Renal pelvis (tissue), 4 donors: ENCODE measurements around the gene DIRAS1. TPM values are rescaled to one million over a fixed set of nuclear protein-coding genes. Genes with fewer than 3 reads are reported as not detected.

Experiments used
- DNase-seq: peaks from one replicate; pipeline ENCODE4 v3.0.0-alpha.2; 2013
- polyA plus RNA-seq, 3 donors: library from polyadenylated mRNA; unstranded; fragments of 120-200 nt; gene quantifications; one replicate each; pipeline ENCODE4 v1.2.1, GENCODE V29; 2013; ENCODE audit not compliant: insufficient read length in 3 of 3

Gene DIRAS1
- polyA plus RNA-seq, 3 donors = 3.5 to 3.7 (median 3.5) TPM

DNA sequence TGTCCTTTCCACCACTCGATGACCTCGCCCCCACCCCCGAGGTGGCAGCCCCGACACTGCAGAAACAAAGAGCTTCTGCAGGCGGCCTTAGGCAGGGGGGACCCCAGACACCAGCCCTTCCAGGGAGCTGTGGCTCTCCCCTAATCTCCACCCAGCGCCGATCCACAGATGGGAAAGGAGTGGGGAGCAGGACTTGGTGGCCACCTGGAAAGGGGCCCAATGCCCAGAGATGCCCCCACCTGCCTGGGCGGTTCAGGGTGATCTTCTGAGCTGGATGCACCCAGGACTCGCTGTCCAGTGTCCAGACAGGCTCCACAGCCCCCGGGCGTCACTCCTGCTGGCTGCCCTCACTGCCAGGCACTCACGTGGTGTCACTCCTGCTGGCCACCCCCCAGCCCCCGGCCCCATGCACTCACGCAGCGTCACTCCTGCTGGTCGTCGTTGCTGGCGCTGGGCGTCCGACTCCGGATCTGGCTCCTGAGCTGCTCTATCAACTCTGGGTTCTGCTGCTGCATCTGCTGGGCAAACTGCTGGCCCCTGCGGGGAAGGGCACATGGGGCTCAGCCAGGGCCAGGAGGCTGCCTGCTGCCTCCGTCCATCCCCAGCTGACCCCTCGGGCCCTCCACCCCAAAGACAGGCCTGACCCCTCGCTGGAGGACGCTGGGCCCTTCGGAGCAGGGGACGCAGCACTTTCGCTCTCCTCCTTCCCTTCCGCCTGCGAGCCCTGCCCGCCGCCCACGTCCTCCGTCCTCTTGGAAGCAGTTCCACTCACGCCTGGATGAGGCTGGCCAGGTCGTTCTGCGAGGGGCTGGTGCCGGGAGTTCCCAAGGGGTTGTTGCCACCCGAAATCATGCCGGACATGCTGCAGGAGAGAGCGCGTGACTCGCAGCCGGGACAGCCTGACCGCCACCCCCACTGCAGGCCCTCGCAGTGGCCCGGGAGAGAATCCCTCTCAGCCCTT lies 36.0 kb upstream of the DIRAS1 start:
- DNase-seq = no peak

DNA sequence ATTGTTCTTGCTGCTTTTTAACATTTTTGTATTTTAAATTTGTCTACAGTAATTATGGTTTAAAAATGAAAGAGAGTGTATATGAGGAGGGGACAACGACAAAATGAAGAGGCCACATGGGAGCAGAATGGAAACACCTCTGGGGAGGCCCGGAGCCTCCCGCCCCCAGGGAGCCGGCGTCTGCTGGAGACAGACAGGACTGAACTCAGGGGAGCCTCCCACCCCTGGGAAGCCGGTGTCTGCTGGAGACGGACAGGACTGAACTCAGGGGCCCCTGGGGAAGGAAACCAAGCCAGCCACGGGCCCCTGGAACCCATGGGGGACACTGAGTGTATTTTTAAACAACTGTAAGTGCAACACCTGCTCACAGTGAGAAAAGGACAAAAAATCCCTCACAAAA lies 35.3 kb upstream of the DIRAS1 start:
- no peak for DNase-seq

DNA sequence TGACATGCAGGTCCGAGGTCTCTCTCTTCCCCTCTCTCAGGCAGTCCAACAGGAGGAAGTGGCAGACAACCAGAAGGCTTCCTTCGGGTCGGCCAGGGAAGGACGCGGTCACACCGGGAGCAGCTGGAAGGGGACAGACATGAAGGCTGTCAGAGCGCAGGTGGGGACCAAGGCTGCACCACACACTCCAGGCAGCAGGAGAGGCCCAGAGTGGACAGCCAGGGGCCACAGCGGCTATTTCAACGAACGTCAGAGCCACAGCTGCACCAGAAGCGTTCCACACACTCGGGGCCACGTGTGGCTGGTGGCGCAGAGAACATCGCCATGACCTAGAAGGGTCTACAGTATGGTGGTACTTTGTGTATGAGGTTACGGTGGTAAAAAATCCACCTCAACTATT lies 34.6 kb upstream of the DIRAS1 start:
- DNase-seq = no peak

DNA sequence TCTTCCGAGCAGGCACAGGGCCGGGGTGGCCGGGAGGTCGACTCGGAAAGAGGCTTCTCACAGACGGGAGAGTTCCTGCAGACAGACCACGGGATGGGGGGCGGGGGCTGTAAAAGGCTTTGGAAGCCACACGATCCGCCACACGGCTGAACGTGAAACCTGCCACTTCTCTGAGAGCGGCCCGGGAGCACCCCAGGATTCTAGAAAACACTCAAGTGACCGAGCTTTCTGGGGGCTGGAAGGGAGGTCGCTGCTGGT lies 34.2 kb upstream of the DIRAS1 start:
- no peak for DNase-seq

- DNase-seq = no peak
These were observed 33.7 kb upstream of the DIRAS1 start for GRCh38 chr19:2754659-2755447.

- DNase-seq = no peak
These were observed 30.3 kb upstream of the DIRAS1 start for GRCh38 chr19:2751438-2751830.

GRCh38 chr19:2750808-2751437 lies 29.8 kb upstream of the DIRAS1 start:
- no peak for DNase-seq

GRCh38 chr19:2747349-2747748 lies 26.2 kb upstream of the DIRAS1 start:
- no peak for DNase-seq

DNA sequence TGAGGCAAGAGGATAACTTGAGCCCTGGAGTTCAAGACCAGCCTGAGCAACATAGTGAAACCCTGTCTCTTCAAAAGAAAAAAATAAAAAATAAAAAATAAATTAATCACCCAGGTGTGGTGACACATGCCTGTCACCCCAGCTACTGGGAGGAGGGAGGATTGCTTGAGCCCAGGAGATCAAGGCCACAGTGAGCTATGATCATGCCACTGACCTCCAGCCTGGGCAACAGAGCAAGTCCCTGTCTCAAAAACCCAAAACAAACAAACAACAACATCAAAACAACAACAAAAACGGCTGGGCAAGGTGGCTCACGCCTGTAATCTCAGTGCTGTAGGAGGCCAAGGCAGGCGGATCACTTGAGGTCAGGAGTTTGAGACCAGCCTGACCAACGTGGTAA lies 22.9 kb upstream of the DIRAS1 start:
- no peak for DNase-seq

- DNase-seq = no peak
These were observed 21.9 kb upstream of the DIRAS1 start for GRCh38 chr19:2743099-2743498.

DNA sequence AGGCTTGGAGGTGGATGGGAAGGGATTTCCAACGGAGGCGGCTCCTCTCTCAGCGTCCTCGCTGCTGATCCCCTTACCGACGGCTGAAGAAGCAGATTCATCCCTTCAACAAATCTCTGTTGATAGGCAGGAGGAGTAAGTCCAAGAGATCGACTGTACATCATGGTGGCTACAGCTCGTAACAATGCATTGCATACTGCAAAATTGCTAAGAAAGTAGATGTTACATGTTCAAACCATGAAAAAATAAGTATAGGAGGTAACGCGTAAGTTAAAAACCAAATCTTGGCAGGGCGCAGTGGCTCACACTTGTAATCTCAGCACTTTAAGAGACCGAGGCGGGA lies 19.1 kb upstream of the DIRAS1 start:
- no peak for DNase-seq

DNA sequence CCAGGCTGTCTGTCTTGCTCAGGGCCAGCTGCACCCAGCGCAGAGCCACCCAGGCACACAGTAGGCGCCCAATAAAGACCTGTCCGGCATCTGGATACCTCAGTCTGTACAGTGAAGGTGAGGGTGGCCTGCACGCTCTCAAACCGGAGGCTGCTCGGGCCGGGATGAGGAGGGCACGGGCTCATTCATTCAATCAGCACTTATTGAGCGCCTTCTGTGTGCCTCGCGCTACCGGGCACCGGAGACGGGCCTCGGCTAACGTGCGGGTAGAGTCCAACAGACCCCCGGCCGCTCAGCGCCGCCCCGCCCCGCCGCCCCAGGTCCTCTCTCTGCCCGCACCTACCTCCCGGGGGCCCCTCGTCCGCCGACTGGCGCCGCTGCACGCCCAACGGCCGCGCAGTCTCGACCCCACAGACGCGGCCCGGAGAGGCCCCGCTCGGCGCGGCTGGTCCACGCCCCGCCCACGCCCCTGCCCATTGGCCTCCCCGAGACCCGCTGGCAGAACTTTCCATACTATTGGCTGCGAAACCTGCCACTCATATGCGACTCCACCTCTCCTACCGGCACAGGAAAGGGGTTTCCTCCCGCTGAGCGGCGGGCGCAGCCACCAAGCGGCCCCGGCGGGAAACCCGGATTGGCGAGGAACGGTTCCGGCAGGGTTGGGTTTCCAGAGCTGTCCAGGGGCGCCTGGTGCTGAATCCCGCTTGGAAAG lies 18.6 kb upstream of the DIRAS1 start, which contains the start of gene SLC39A3:
Gene SLC39A3, minus strand, starts transcription at position 416 of the 712 bp plus-strand sequence. CDS start 2,760 bp downstream, outside the sequence.
- peak; percentile 99 for DNase-seq

DNA sequence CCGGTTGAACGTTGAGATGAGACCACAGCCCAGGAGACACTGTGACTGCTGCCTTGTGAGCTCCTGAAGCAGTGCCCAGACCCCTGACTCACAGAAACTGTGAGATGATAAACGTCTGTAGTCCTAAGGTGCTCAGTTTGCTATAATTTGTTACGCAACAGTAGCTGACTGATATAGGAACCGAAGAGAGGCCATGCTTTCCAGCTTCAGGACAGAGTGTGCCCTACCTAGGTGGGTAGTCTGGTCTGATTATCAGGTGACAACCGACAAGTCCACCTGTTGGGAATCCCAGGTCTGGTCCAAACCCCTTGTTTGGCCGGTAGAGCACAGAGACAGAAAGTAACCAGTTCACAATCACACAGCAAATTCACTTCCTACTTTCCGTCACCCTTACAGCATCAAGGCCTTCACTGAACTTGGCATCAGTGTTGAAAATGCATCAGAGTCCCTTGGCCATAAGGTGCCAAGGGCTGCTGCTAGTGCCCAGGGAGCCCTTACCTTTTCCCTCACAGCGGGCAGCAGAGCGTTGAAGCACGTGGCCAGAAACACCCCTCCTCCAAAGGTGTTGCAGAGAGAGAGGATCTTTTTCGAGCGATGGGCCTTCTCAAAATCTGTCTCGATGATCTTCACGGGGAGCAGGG lies 15.5 kb upstream of the DIRAS1 start:
- no peak for DNase-seq

DNA sequence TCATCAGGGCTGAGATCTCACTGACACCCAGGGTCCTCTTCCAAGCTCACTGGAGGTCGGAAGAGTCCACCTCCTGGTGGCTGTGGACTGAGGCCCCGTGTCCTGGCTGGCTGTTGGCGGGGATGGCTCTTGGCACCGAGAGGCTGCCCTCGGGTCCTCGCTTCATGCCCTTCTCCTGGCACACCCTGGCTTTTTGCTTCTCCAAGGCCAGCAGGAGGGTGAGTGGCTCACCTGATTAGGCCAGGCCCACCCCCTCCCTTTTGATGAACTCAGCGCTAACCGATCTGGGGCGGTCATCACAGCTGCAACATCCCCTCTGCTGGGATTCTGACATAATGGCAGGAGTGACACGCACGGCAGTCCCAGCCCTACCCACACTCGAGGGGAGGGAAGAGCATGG lies 14.2 kb upstream of the DIRAS1 start:
- no peak for DNase-seq

DNA sequence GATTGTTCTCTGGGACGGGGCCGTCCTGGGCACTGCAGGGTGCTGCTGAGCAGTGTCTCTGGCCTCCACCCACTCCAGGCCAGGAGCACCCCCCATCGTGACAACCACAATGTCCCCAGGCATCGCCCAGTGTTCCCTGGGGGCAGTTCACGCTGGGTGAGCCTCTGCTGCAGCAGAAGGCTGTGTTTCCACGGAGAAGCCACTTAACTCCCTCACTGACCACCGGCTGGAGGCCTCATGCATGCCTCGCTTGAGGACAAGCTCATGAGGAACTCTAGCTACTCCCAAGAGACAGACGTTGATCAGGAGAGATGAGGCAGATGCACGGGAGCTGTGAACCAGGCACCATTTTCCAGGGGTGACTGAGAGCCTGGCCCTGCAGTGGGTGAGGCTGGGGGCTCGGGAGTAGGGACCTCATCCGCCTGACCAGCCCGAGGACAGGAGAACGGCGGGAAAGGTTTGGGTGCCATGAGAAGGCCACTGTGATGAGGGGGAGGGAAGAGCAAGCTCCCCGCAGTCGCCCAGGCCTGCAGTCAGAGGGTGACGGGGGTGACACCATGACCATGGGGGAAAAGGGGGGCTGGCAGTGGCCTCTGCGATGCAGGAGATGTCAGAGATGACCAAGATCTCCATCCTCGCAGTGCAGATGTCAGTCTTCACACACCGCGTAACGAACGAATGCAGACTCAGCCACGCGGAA lies 13.6 kb upstream of the DIRAS1 start:
- DNase-seq = no peak

GRCh38 chr19:2733930-2734588 lies 12.9 kb upstream of the DIRAS1 start:
- DNase-seq = no peak

- no peak for DNase-seq
These were observed 11.7 kb upstream of the DIRAS1 start for GRCh38 chr19:2732883-2733282.

DNA sequence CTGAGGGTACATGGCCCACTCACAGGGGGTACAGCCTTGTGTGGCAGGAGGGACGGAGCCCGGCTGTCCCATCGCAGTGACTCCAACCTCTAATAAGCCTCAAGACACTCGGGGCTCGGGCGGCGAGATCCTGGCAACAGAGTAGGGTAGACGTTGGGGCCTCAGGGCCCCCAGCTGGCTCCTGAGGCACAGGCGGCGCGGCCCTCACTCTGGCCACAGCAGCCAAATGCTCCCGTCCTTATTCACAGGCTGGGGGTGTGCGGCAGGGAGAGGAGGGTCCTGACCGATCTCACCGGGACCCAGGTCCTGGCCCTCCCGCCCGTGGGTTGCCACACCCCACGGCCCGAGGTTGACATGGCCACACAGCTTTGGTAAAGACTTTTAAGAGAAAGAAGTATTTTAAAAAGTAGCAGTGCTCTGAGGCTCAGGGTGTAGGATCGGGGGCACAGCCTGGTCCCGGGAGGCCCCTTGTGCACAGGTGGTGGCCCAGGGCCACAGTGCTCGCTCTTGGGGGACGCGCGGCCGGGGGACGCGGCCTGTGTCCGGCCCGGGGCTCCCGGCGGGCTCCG lies 11.1 kb upstream of the DIRAS1 start:
- DNase-seq = no peak

- DNase-seq = no peak
These were observed 10.2 kb upstream of the DIRAS1 start for GRCh38 chr19:2731181-2731995.
